HG02763 (cell line): ENCODE measurements around the gene CFAP97.
A peak's percentile ranks its signal among the peaks of the same experiment; 100 is the strongest.
"Not testable (repeated sequence)": the region's sequence is repeated elsewhere in the genome, so short reads cannot be mapped to it uniquely, and the experiment has no call there.

Experiments
- ATAC-seq: cut with Tn5 transposase; IDR thresholded peaks from one replicate; pipeline ENCODE4 v1.9.1; 2021; ENCODE audit warnings: mild to moderate bottlenecking, moderate library complexity; ENCODE audit not compliant: unreplicated experiment

The CFAP97 gene

DNA sequence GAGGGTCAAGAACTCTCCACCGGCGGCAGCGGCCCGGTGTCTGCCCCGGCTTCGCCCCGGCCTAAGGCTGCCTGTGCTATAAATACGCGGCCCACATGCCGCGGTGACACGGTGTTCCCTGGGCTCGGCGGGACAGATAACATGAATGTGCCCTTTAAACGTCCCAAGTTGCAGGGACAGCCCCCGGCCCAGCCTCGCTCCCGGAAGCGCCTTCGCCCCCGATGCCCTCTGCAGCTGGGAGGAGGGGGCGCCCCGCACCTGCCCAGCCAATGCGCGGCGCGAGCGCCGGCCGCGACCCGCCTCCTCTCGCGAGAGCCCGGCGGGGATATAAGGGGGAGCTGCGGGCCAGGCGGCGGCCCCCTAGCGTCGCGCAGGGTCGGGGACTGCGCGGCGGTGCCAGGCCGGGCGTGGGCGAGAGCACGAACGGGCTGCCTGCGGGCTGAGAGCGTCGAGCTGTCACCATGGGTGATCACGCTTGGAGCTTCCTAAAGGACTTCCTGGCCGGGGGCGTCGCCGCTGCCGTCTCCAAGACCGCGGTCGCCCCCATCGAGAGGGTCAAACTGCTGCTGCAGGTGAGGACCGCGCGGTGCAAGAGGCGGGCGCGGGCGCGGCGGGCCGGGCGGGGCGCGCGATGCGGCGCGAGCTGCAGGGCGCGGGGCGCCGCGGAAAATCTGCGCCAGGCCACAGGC, 60.7 kb downstream of the CFAP97 start, which contains the start of gene SLC25A4:
SLC25A4 (plus strand) TSS at position 355 of the 689 bp plus-strand sequence; CDS start at position 462, 107 bp downstream.
- ATAC-seq = peak; percentile 94

DNA sequence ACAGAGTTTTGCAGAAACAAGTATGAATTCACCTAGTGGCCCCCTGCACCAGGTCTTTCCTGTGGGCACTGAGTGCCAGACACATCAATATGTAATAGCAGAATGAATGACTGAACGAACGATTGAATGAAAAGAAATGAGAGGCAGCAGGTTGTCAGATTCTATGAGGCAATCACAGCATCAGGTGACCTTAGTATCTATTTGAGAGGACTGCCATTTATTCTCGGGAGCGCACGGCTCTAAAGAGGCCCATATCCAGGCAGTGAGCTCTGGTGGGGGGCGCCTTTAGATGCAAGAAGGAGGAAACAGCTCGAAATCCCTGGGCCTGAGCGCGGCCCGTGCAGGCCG, 61.3 kb downstream of the CFAP97 start:
- no peak for ATAC-seq

DNA sequence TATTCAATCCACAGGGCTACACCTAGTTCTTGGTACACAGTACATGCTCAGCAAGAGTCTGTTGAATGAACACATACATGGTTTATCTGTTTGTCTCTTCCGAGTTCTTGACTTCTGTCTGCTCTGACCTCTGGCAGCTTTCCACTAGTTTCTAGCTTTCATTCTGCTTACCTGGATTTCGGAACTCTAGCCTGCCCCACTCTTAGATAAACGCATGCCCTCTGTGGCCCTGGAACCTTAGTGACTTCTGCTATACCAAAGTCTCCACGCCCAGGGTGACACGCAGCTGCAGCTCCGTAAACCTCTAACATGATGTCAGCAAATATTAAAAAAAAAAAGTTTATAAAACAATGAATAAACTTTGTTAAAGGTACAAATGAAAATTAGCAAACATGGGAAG, 62.0 kb downstream of the CFAP97 start:
- no peak for ATAC-seq

DNA sequence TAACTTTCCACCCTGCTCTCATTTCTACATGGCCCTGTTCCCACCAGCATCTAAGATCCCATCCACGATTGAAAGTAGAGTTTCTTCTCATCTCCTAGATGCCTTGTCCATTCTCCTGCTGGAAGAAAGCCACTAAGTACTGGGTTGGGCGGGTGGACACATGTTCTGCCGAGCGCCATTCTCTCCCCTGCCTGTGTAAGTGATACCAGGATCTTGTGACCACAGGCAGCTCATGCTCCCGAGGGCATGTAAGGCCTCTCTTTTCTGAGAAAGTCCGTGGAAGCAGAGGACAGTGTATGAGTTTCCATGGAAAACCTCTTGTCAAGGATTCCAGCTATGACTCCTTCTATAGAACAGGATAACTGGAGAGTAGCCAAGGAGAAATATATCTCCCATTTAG, 64.1 kb downstream of the CFAP97 start:
- ATAC-seq = no peak

DNA sequence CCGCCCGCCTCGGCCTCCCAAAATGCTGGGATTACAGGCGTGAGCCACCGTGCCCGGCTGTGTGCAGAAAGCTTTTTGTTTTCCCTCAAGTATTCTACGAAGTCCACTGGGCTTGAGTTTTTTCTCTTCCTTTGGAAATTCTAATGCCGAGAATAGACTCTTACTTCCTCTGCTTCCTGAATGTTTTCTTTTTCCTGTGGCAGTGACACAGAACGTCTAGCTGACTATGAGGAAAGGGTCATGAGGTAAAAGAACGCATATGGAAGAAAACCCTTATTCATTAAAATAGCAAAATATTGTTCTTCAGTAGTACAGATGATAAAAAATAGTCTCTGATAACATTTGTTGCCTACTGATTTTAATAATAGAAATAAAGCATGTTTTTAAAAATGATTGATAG, 65.6 kb downstream of the CFAP97 start:
- no peak for ATAC-seq

DNA sequence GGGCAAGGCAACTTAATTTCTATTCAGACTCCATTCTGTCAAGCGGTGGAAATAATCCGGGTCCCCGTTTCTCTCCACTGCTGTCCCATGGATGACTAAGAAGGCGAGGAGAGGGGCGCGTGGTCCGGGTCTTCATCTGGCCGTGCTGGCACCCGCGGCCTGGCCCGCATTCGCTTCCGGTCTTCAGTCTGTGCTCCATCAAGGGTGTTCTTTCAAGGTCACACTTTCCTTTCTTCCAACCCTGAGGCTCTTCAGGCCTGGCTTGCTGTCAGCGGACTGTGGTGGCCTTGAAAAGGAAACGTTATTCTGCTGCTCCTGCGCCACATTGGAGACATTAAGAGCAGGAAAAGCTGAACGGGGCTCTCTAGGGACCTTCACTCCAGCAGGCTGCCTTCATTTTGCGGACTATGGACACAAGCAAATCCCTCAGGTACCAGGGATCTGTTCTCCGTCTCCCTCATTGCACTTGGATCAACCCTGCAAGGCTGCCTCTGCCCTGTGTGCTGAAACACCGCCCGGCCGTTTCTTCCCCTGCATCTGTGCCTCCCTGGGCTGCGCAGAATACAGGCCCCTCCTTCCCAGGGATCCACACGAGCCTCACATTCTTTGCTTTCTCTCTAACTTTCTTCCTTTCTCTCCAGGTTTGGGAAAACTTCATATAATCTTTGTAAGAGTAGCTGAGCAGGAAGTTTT, 66.4 kb downstream of the CFAP97 start:
- ATAC-seq = no peak

DNA sequence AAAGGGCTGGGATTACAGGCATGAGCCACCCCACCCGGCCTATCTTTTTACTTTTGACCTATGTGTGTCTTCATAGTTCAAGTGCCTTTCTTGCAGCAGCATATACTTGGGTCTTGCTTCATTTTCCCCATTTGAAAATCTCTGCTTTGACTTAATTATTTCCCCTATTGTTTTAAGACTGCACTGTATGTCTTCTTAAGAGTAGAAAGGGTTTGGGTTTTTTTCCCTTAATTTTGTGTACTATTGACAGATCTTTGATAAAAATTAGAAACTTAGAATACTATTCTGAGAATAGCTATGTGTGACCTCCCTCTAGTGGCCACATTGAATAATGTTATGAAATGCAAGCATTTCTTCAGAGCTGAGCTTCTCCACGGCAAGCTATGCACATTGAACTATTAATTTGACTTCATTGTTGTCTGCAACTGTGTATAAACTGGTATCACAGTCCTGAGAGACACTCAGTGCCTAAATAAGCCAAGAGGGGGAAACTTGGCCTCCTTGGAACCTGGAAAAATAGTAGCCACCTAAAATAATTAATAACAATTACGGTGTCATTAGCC, 69.4 kb downstream of the CFAP97 start:
- ATAC-seq = no peak

DNA sequence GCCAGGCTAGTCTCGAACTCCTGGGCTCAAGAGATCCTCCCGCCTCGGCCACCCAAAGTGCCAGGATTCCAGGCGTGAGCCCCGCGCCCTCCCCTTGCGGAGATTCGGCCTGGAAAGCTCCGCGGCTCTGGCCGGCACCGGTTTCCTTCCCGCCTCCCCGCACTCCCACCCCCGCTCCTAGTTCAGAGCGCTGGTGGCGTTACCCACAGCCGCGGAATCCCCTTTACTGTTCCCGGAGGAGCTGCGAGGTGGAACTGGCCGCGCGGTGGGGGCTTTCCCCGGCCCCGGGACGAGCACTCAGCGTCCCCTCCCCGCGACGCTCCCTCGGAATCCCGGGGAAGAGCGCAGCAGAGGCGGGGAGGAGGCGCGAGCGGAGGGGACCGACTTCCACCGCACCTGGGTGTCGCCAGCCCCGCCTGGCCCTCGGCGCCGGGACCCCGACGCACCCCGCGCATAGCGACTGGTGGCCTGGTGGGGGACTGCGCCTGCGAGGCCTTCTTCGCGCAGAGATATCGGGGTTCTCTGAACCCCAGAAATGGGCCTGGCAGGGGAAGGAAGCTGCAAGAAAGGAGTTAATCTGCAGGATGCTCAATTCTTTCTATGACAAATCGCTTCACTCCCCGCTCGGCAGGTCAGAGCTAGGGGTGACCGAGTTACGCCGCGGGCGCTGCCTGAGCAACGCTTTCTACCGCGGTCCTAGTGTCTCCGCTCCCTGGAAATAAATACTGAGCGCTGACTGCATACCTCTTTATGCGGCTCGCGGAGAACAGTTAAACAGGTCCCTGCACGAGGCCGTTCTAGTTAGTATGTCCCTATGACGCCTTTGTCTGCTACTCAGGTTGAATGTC, 75.3 kb downstream of the CFAP97 start:
- peak; percentile 52 for ATAC-seq

DNA sequence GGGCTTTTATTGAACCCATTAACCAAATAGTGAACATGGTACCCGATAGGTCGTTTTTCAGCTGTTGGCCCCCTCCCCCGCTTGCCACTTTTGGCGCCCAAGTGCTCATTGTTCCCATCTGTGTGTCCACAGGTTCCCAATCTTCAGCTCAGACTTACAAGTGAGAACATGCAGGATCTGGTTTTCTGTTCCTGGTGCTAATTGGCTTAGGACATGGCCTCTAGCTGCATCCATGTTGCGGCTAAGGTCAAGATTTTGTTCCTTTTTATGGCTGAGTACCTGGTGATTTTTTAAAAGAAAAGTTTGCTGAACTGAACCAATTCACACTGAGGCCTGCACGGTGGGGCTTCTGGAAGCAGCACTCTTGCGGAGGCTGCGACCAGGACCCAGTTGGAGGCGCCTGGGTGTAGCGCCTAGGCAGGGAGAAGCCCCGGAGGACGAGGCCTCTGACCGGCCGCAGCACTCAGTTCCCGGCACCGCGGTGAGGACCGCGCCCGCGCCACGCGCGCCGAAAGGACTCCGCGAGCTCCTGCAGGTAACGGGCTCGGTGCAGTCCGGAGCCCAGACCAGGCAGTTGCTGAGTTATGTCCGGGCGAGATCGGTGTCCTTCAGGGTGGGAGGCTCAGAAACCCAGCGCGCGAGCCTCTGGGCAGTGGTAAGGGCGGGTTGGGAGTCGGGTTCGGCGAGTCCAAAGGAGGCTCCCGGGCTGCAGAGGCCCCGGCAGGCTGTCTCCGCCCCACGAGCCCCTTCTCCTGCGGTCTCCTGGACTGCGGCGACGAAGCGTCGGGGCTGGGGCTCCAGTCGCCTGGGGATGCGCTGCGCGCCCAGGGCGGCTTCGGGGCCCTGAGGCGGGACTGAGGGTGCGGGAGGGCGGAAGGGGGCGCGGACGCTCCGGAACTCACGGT, 76.5 kb downstream of the CFAP97 start:
- ATAC-seq = no peak

DNA sequence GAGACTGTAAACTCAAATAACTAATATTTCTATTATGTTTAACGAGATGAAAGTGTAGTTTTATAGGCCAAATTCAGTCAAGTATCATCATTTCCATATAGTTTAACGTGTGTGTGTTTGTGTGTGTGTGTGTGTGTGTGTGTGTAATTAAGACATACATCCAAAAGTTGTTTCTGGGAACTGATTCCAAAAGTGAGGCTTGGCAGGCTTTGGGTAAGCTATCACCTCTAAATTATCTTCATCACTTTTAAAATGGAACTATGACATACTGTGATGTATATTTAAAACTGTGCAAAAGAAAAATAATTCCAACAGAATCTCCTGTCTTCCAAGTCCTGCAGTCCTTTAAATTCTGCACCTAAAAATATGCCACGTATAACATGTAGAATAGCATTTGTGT, 79.8 kb downstream of the CFAP97 start:
- no peak for ATAC-seq

DNA sequence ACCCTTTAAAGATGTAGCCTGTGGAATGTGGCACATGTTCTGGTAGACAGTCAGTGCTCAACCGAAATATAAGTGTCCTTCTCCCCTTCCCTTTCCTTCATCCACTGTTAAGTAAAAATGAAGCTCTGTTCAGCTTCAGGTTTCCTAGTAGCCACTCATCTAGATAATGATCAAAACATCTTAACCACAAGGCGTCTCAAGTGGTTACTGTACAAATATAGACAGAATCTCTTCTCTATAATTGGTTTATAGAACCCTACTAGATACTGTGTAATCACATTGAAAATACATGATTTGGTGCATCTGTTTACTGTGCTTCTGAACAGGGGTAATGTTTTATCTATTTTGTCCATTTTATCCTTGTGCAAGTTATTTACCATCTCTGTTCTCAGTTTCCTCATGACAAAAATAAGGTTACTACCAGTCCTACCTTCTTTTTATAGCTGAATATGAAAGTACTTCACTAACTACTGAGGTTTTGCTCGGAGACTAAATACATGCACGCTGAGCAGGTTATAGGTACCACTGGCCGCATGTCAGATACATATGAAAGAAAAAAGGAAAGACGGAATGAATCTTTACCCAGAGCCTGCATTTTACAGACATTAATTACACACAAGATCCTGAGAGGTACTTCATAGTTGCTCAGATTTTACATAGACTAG, 81.0 kb downstream of the CFAP97 start:
- peak; percentile 62 for ATAC-seq

DNA sequence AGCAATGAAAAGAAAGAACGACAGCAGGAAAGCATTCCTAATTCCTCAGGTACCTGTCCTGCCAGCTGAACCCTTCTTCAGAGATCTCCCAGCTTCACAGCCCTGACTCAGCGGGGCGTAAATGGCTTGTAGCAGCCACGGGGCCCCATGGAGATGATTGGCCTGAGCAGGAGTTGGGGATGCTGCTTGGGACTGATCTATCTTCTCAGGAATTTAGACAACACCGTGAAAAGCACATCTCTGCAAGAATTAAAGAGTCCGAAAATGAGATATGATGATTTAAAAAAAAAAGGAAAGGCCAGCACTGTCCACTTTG, 83.2 kb downstream of the CFAP97 start:
- no peak for ATAC-seq

DNA sequence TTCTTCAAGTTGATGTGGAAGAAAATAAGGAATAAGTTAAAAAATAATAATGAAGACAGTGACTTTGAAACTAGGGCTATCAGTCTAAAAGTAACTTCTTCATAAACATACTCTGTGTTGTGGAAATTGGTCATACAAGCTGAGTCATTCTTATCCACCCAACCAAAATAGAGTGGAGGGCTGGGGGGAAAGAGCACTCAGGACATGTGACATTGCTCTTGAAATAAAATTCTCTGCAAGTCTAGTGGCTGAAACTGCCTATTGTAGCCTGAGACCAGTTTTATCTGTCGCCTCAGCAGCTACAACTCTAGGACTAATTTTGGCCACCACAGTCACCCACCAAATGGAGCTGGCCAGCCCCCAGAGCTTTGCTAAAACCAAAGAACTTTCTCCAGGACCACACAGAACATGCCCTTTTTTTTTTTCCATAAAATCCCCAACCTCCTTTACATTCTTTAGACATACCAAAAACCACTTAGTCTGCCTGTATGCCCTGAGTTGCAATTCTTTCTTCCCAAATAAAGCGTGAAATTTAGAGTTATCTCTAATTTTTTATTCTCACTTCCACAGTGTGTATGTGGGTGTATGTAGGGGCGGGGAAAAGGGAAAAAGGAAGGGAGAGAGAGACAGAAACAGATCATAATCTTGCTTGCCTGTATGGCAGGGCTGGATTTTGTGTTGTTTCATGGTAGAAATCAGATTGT, 83.7 kb downstream of the CFAP97 start:
- no peak for ATAC-seq

DNA sequence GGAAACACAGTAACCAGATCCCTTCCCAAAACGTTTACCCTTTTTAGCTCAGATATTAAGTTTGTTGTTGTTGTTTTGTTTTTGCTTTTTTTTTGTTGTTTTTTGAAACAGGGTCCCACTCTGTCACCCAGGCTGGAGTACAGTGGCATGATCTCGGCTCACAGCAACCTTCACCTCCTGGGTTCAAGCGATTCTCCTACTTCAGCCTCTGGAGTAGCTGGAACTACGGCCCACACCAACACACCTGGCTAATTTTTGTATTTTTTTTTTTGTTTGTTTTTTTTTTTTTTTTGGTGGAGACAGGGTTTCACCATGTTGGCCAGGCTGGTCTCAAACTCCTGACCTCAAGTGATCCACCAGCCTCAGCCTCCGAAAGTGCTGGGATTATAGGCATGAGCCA, 84.3 kb downstream of the CFAP97 start:
- ATAC-seq = not testable (repeated sequence)

DNA sequence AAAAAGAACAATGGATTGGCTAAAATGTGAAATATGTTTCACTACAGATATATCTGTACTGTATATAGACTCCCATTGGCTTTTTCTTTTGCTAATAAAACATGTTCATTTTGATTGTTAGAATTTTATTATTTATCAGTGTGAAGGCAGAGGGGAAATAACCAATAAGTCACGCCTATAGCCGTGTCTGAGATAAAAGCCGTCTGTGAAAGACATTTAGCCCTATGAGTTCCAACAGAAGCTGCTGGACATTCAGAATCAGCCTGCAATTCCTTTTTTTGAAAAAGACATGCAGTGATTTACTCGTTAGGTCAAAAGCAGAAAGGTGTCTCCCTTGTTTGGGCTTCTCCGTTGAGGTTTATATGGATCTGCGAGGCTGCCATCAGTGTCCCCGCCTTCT, 84.9 kb downstream of the CFAP97 start:
- ATAC-seq = no peak

DNA sequence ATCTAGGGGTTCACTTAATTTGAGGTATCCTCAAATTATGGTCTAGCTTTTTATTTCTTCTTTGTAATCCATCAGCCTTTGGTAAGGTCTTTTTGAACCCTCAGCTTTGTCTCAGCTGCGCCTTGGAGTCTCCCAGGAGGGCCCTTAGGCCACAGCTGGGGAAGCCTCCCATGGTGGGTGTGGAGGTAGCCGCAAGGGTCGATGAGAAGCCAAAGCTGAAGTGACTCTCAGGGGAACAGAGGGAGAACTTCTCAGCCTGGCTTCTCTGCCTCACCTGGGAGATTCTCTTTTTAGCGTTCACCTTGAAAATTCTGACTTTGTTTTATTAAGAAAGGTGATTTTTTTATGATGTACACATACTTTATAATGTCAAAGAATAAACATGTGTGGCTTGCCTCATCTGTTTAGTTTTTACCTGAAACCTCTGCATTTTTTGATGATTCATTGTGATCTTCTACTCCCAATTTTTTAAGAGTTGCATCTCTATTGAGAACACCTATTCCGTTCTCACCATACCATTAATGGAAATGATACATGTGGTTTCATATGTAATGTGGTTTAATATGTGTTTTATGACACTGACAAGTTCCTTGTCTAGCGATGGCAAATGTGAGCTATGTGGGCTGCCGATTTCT, 86.4 kb downstream of the CFAP97 start:
- ATAC-seq = no peak

DNA sequence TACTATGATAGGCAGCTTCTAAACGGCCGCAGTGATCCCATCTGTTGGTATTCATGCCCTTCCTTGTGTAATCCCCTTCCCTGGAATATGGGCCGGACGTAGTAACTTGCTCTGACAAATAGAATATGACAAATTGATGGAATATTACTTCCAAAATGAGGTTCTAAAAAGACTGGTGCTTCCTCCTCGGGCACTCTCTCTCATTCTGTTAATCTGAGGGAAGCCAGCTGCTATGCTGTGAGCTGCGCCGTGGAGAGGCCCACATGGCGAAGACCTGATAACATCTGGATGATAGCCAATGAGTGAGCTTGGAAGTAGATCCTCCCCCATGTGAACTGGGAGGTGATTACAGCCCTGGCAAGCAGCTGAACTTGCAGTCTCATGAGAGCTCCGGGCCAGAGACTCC, 88.0 kb downstream of the CFAP97 start:
- ATAC-seq = no peak

DNA sequence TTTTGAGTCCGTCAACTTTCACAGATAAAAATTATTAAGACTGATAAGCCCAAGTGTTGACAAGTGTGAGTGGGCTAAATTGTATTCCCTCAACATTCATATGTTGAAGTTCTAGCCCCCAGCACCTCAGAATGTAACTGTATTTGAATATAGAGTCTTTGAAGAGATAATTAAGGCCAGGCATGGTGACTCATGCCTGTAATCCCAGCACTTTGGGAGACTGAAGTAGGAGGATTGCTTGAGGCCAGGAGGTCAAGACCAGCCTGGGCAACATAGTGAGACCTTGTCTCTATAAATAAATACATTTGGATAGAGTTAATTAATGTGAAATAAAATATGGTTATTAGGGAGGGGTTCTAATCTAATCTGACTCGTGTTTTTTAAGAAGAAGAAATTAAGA, 90.5 kb downstream of the CFAP97 start:
- no peak for ATAC-seq

DNA sequence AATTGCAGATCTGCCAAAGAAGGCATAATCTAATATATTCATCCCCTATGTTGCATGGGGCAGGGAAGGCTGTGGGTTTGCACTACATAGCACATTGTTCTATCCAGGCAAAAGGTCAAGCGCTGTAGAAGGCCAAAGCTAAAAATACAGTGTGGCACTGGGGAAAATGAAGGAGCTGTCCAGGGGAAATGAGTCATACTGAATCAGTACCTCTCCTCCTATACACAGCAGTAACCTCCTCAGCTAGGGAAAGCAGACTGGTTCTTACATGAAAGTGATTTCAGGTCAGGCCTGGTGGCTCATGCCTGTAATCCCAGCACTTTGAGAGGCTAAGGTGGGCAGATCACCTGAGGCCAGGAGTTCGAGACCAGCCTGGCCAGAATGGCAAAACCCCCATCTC, 91.7 kb downstream of the CFAP97 start:
- no peak for ATAC-seq
